Activated CD4-positive, CD25-positive, alpha-beta regulatory T cell treated with anti-CD3 and anti-CD28 coated beads, Interleukin-2, amount 50 U/mL, for 16 hours (primary cell): Measurements from ENCODE around the gene FLNB.

Source experiments
- DNase-seq: peaks from one replicate; pipeline ENCODE4 v3.0.0-alpha.2; 2020; ENCODE audit warnings: low read depth, low spot score

The FLNB gene

DNA sequence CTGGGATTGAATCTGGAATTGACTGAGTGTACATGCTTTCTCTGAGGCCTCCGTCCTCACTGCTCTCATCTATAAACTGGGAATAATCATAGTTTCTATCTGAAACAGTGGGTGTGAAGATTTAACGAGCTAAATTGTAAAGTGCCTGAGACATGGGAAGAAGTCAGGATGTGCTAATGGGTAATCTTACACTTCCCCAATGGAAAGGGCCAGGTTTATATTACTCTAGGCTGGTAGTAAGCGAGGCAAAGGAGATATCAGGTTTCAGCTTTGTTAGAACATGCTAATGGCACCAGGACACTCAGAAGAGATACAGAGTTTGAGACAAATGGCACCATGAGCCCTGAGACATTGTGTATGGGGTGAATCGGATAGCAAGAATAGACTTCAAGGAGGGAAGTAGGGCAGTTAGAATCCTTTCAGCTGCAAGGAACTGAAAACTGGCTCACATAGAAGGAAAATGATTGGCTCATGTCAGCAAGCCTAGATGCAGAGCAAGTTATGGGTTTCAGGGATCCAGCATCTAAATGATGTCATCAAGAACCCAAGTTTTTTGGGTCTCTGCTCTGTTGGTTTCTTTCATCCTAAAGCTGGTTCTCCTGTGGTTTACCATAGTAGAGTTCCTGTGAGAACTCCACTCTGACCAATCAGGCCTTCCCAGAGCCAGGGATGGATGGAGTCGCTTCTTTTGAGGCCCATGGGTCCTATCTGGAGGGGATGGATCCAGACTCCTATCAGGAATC is 21.8 kb downstream of the FLNB start:
- DNase-seq = no peak

DNA sequence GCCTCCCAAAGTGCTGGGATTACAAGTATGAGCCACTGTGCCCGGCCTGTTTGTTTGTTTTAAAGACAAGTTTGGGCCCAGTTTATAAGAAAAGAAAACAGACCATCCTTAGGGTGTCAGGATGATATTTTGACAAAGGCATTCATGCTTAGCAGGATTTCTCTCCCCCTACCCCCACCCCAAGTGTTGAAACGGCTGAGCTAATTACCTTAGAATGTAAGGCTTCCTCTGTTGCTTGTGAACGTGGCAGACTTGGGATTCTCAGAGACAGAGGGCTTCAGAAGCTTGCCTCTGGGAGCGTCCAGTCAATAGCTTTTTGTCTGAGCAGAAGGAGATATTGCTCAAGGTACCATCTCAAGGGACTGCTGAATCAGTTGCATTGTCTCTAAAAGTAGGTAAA is 24.0 kb downstream of the FLNB start:
- DNase-seq = no peak

DNA sequence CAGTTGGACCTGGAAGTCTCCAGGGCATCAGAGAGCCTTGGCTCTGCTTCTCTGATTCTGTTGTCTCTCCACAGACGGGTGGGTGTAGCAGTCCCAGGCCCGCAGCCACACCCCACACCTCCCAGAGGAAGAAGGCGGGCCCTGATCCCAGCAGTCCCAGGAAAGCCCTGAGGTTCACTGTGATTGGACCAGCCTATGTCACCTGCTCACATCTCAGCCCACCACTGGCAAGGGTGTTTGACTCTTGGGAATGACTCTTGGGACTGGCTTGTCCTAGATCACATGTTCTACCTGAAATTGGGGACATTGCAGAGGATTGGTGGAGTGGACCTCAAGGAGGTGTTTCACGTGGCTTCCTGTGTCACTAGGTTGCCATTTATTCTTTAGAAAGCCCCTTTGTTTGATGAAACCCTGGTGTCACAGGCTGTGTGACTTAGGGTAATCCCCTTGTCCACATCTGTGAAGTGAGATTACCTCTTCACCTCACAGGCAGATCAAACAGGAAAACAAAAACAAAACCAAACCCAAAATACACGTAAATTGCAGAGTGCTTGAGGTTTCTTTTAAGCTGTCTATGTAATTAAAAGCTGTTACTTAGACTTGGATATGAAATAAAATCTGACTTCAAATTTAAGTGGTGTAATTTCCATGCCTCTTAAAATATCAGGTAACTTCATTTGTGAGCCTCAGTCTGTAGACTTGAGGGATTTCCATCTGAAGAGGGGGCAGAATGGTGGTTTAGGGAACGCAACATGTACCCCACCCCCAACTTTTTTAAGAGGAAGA is 26.7 kb downstream of the FLNB start:
- DNase-seq = peak; percentile 4

- no peak for DNase-seq
Measured at GRCh38 chr3:58035524-58036255, 27.5 kb downstream of the FLNB start.

DNA sequence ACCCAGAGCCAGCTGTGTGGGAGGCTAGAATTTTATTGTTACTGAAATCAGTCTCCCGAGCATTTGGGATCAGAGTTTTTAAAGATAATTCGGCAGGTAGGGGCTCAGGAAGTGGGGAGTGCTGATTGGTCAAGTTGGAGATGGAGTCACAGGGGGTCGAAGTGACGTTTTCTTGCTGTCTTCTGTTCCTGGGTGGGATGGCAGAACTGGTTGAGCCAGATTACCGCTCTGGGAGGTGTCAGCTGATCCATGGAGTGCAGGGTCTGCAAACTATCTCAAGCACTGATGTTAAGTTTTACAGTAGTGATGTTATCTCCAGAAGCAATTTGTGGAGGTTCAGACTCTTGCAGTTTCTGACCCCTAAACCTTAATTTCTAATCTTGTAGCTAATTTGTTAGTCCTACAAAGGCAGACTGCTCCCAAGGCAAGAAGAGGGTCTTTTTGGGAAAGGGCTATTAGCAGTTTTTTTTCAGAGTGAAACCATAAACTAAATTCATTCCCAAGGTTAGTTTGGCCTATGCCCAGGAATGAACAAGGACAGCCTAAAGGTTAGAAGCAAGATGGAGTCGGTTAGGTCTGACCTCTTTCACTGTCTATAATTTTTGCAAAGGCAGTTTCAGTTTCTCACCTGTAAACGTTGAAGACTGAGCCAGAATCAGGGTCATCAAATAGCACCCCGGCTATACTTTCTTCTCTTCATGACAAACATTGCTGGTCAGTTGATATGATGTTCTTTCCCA is 28.2 kb downstream of the FLNB start:
- no peak for DNase-seq

GRCh38 chr3:58037141-58037910 is 29.1 kb downstream of the FLNB start:
- no peak for DNase-seq

DNA sequence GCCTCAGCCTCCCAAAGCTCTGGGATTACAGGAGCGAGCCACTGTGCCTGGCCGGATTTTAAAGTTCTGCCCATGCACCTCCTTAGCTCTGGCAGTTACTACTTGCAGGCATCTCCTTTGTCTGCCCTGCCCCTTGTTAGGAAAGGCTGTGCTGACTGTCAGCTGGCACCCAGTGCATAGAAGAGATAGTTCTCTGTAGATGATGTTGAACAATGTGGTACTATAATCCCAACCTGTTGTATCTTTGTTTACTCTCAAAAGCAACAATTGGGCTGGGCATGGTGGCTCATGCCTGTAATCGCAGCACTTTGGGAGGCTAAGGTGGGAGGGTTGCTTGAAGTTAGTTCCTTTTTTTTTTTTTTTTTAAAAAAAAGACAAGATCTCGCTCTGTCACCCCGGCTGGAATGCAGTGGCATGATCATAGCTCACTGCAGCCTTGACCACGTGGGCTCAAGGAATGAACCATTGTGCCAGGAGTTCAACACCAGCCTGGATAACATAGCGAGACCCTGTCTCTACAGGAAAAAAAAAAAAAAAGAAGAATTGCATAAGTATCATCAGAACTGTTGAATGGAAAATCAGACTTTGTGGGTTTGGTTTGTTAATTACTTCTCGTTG is 30.6 kb downstream of the FLNB start:
- no peak for DNase-seq

DNA sequence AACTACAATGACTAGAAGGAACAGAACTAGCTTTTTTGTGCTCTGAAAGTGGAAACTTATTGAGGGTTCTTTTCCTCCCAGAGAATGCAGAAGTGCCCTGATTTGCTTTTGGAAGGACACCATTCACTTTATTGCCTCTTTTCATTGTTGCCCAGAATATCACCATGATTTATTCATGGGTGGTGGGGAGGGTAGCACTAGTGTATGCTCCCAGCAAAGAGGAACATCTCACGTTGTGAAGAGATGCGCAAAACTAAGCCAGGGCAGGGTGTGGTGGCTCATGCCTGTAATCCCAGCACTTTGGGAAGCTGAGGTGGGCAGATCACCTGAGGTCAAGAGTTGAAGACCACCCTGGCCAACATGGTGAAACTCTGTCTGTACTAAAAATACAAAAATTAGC is 31.4 kb downstream of the FLNB start:
- no peak for DNase-seq

DNA sequence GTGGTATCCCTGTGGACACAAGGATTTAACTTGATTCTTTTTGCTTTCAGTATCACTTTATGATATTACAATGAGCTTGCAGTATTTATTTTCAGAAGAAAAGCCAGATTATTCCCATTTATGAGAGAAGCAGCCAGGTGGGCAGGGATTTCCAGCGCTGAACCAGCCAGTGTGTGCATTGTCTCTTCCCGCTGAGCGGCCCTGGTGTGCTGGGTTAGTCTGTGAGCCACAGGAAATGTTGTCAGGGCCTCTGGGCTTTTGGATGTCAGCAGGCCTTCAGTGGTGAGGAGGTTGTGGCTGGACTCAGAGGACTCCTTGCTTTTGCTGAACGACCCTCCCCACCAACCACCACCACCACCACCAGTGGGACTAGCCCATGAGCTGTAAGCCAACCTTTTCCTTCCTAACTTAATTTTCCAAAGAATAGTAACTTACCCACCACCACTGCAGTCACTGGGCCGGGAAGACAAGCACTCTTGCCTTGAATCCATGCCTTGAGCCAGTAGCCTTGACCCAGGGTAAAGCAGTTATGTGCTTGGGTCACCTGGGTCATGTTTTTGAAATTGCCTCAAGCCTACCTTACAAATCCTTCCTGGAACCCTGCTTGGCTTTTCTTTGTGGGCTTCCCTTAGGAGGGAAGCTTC is 33.1 kb downstream of the FLNB start:
- DNase-seq = no peak

GRCh38 chr3:58041826-58042324 is 33.7 kb downstream of the FLNB start:
- DNase-seq = no peak

GRCh38 chr3:58042947-58043707 is 34.9 kb downstream of the FLNB start:
- no peak for DNase-seq

DNA sequence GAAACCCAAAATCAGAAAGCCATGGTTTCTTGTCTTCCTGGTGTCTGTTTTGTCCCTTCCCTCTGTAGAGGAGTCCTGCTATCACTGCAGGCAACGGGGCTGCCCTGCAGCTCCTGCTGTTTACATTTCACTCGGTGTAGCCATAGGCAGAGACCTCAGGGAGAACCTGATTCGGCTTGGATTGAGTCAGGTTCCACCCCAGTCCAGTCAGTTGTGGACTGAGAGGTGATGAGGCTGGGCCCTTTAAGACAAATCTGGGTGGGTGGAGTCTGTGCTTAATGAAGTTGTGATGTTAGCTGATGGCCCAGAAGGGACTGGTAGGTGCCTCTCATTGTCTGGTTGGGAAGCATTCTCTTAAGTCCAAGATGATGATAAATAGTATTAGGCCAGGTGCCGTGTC is 35.7 kb downstream of the FLNB start:
- no peak for DNase-seq

DNA sequence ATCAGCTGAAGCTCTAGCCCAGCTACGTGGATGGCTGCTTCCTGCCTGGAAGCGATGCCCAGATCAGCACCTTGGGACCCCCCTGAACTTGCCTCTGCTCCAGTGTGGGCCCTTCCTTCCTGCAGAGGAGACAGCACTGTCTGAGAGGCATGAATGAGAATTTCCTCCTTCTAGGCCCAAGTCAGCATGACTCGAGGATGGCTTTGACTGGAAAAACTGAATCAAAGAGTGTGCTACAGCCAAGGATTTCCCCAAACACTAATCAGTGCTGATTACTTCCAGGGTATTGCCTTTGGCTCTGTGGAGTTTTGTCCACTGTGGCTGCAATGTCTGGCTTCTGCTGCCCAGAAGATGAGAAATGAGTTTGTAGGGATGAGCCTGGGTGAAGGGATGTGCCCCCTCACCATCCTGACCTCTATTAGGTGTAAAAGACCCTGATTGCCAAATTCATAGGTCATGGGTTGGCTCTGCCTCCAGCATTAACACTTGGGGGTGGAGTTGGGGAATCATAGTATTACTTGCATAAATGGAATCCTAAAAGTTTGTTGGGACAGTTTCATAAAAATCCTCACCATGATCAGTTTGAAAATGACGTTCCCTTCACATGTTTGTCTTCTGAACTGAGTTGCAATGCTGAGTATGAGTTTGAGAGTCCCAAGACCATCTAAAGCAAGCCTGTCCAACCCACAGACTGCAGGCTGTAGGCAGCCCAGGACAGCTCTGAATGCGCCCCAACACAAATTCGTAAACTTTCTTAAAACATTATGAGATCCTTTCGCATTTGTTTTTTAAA is 36.7 kb downstream of the FLNB start:
- no peak for DNase-seq

GRCh38 chr3:58047826-58048225 is 39.6 kb downstream of the FLNB start:
- no peak for DNase-seq

- DNase-seq = no peak
Measured at GRCh38 chr3:58048301-58048700, 40.1 kb downstream of the FLNB start.

DNA sequence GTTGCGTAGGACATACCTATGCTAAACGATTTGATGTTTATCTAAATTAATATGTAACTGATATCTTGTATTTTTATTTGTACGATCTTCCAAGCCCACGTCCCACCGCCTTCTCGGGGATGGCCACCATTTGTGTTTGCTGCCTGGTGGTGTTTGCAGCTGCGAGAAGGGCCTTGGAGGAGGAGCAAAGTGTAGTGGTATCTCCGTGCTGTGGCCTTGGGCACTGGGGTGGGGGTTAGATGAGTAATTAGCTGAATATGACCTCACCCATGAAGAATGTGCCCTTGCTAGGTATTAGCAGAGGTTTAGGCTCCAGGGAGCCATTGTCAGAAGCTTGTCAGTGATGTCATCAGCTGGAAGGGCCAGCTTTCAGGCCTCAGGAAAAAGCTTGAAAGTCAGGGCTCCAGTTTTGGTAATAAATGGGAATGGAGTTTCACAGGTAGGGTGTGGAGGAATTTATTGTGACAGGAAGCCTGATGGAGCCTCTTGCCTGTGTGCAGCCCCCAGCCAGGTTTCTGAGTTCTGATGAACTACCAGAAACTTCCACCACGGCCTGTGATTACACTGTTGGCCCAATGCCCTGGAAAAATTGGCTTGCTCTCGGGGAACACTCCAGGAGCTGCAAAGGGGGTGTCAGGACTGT is 41.0 kb downstream of the FLNB start:
- DNase-seq = no peak

GRCh38 chr3:58051196-58051595 is 43.0 kb downstream of the FLNB start:
- DNase-seq = no peak
